DND-41 (cell line): ENCODE data around the gene TSHZ2.

Experiments
- EZH2 ChIP-seq: IDR thresholded peaks from 3 replicates; pipeline ENCODE4 v1.6.1; 2012; ENCODE audit warnings: borderline replicate concordance, low read depth, mild to moderate bottlenecking, moderate library complexity, low read length, inconsistent platforms; ENCODE audit not compliant: severe bottlenecking
- TF ChIP-seq, protein P1 (sequence below): IDR thresholded peaks from 2 replicates; pipeline ENCODE4 v1.5.1; 2012; ENCODE audit warnings: borderline replicate concordance, low read length, moderate library complexity, mild to moderate bottlenecking; ENCODE audit not compliant: poor library complexity, severe bottlenecking; ENCODE audit errors: extremely low read depth

DNA sequence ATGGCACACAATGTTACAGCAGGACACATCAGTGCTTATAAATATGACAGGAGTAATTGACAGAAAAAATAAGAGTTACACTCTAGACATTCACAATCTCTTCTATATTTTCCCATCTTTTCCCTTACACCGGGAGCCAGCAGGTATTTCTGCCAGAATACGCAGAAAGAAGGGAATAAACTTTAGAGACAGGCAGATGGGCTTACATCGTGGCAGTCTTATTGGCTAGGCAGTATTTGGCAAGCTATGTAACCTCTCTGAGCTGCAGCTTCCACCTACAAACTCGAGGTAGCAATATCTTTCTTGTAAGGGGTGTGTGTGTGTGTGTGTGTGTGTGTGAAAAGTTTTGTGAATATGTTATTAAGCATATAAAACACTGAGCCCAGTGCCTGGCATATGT lies 33.0 kb upstream of the TSHZ2 start:
- TF ChIP-seq, protein P1, sequence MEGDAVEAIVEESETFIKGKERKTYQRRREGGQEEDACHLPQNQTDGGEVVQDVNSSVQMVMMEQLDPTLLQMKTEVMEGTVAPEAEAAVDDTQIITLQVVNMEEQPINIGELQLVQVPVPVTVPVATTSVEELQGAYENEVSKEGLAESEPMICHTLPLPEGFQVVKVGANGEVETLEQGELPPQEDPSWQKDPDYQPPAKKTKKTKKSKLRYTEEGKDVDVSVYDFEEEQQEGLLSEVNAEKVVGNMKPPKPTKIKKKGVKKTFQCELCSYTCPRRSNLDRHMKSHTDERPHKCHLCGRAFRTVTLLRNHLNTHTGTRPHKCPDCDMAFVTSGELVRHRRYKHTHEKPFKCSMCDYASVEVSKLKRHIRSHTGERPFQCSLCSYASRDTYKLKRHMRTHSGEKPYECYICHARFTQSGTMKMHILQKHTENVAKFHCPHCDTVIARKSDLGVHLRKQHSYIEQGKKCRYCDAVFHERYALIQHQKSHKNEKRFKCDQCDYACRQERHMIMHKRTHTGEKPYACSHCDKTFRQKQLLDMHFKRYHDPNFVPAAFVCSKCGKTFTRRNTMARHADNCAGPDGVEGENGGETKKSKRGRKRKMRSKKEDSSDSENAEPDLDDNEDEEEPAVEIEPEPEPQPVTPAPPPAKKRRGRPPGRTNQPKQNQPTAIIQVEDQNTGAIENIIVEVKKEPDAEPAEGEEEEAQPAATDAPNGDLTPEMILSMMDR, result no peak
- no peak for TF ChIP-seq EZH2
